GM18498 (cell line): ENCODE results near the gene ATG9A.

Experiments
- ATAC-seq: cut with Tn5 transposase; IDR thresholded peaks from one replicate; pipeline ENCODE4 v1.9.1; 2021; ENCODE audit warnings: mild to moderate bottlenecking, moderate library complexity; ENCODE audit not compliant: unreplicated experiment

Gene ATG9A

GRCh38 chr2:219223831-219224610, 5.4 kb downstream of the ATG9A start:
- ATAC-seq, result no peak

- no peak for ATAC-seq
Observed at GRCh38 chr2:219221957-219222518, 7.4 kb downstream of the ATG9A start.

- no peak for ATAC-seq
Observed at GRCh38 chr2:219220652-219221402, 8.6 kb downstream of the ATG9A start.

GRCh38 chr2:219219784-219220532, 9.5 kb downstream of the ATG9A start:
- ATAC-seq, result no peak

- ATAC-seq, result peak; percentile 84
Observed at GRCh38 chr2:219218732-219219701, 10.4 kb downstream of the ATG9A start, which contains the start of gene ABCB6. Gene ABCB6 (minus strand): TSS chr2:219218958. CDS start chr2:219218673, 285 bp downstream.

- ATAC-seq, result peak; percentile 27
Observed at GRCh38 chr2:219218217-219218731, 11.2 kb downstream of the ATG9A start.

- no peak for ATAC-seq
Observed at GRCh38 chr2:219216535-219216915, 12.9 kb downstream of the ATG9A start.

GRCh38 chr2:219215871-219216534, 13.4 kb downstream of the ATG9A start:
- ATAC-seq, result no peak

- ATAC-seq, result no peak
Observed at GRCh38 chr2:219214786-219215185, 14.7 kb downstream of the ATG9A start.

- no peak for ATAC-seq
Observed at GRCh38 chr2:219214141-219214540, 15.3 kb downstream of the ATG9A start.

- no peak for ATAC-seq
Observed at GRCh38 chr2:219213486-219214071, 15.9 kb downstream of the ATG9A start.

- no peak for ATAC-seq
Observed at GRCh38 chr2:219213026-219213415, 16.4 kb downstream of the ATG9A start.

GRCh38 chr2:219210886-219211362, 18.5 kb downstream of the ATG9A start:
- no peak for ATAC-seq

- no peak for ATAC-seq
Observed at GRCh38 chr2:219210196-219210885, 19.1 kb downstream of the ATG9A start.

- ATAC-seq, result no peak
Observed at GRCh38 chr2:219209236-219210195, 19.9 kb downstream of the ATG9A start.

GRCh38 chr2:219207884-219208740, 21.3 kb downstream of the ATG9A start:
- ATAC-seq, result no peak
